ENCODE data around the gene WWOX.
"Not testable (repeated sequence)": the region's sequence is repeated elsewhere in the genome, so short reads cannot be mapped to it uniquely, and the experiment has no call there.

GRCh38 chr16:78514888-78515287 is 415.4 kb downstream of the WWOX start:
- TF ChIP-seq POLR2A (IDR thresholded peaks at IDR 0.05; ENCODE audit: low read length); GATA1 (IDR thresholded peaks at IDR 0.05; ENCODE audit: low read depth, low read length): not testable (repeated sequence)
